K562 (cell line): ENCODE results near the gene BRF1. TPM values are rescaled to one million over a fixed set of nuclear protein-coding genes. Genes with fewer than 3 reads are reported as not detected.

Experiments
- ATAC-seq: fragments of 200-7000 bp; cut with Tn5 transposase; 3 replicates; pipeline ENCODE4 v1.9.1; 2020; ENCODE audit warnings: moderate library complexity
- BruUV-seq: library from RNA; stranded (reverse); fragments of 400-500 nt; replicated peaks from 2 replicates; lab custom pipeline; 2021; lab: Mats Ljungman, UMichigan
- CTCF ChIA-PET: fragments of 300-600 bp; formaldehyde crosslinking; extraction: SDS; loops from one replicate; lab custom pipeline; 2021; ENCODE audit warnings: low intra/inter-chr PET ratio; lab: Yijun Ruan, JAX
- POLR2A ChIA-PET: fragments of 300-600, 350-650 bp; sonication (Branson Sonifier 250); formaldehyde crosslinking; extraction: SDS; loops from one replicate; lab custom pipeline; 2021; ENCODE audit warnings: antibody characterized with exemption, inconsistent platforms; lab: Yijun Ruan, JAX
- DNase-seq, 4 experiments: peaks; one replicate each; pipeline versions ENCODE4 v3.0.0 to v3.0.0-alpha.2; 2011 to 2018; ENCODE audit warnings: low spot score in 3 of 4, mixed read lengths in 3 of 4; ENCODE audit errors: extremely low read depth in 1 of 4
- FAIRE-seq: peaks from 2 replicates; lab custom pipeline; 2011; peaks lifted over from hg19 to GRCh38; lab: Jason Lieb, UNC
- H2AFZ ChIP-seq: 2 replicates; pipeline ENCODE4 v1.6.0; 2011; ENCODE audit warnings: low read depth, low read length, control low read depth, inconsistent platforms
- H3K27ac ChIP-seq: fragments of 200-600 bp; 3 replicates; pipeline ENCODE4 v1.8.0; 2011; ENCODE audit warnings: low read depth, mild to moderate bottlenecking, control low read depth, inconsistent platforms, low read length, moderate library complexity, mixed read lengths; ENCODE audit errors: extremely low read depth
- H3K27me3 ChIP-seq, 2 experiments: fragments of 300-600 bp in 1 of 2; 2 replicates in 1 of 2; 3 replicates in 1 of 2; pipeline versions ENCODE4 v1.6.0 to v1.8.0; 2011; ENCODE audit warnings: inconsistent platforms in 2 of 2, low read length in 2 of 2, mild to moderate bottlenecking in 1 of 2, mixed read lengths in 1 of 2, moderate library complexity in 1 of 2; ENCODE audit not compliant: control insufficient read depth in 2 of 2, insufficient read depth in 2 of 2
- H3K36me3 ChIP-seq: fragments of 300-600 bp; 3 replicates; pipeline ENCODE4 v1.8.0; 2011; ENCODE audit warnings: mild to moderate bottlenecking, low read length, inconsistent platforms; ENCODE audit not compliant: control insufficient read depth, insufficient read depth
- H3K4me1 ChIP-seq, 2 experiments: fragments of 200-600 bp in 1 of 2; replicated peaks in 1 of 2; 2 replicates in 1 of 2; 3 replicates in 1 of 2; pipeline versions ENCODE4 v1.5.1 to v1.8.0; 2011; ENCODE audit warnings: inconsistent platforms in 2 of 2, low read length in 2 of 2, mild to moderate bottlenecking in 1 of 2, mixed read lengths in 1 of 2, moderate library complexity in 1 of 2; ENCODE audit not compliant: control insufficient read depth in 2 of 2, insufficient read depth in 2 of 2
- H3K4me2 ChIP-seq: 2 replicates; pipeline ENCODE4 v1.6.1; 2011; ENCODE audit warnings: low read length, control low read depth, inconsistent platforms, mixed read lengths; ENCODE audit not compliant: insufficient read depth
- H3K4me3 ChIP-seq: fragments of 200-600 bp; sonication (generic), shearing (Covaris generic); 2 replicates; pipeline ENCODE4 v1.5.1; 2016; ENCODE audit warnings: control low read depth, inconsistent platforms
- H3K79me2 ChIP-seq: fragments of 200-600 bp; 3 replicates; pipeline ENCODE4 v1.8.0; 2011; ENCODE audit warnings: low read length, inconsistent platforms; ENCODE audit not compliant: control insufficient read depth, insufficient read depth
- H3K9ac ChIP-seq, 2 experiments: 2 replicates each; pipeline versions ENCODE4 v1.6.0 to v1.6.1; 2011; ENCODE audit warnings: low read depth in 2 of 2, low read length in 2 of 2, control low read depth in 1 of 2, inconsistent platforms in 1 of 2, mild to moderate bottlenecking in 1 of 2, mixed read lengths in 1 of 2; ENCODE audit not compliant: insufficient read depth in 1 of 2
- H3K9me1 ChIP-seq: one replicate; pipeline ENCODE4 v1.6.0; 2011; ENCODE audit warnings: inconsistent platforms, mild to moderate bottlenecking, low read length, moderate library complexity; ENCODE audit not compliant: control insufficient read depth, insufficient read depth
- H3K9me3 ChIP-seq: replicated peaks from 2 replicates; pipeline ENCODE4 v1.5.1; 2011; ENCODE audit warnings: low read depth, low read length, inconsistent platforms; ENCODE audit not compliant: control insufficient read depth, insufficient read depth
- H4K20me1 ChIP-seq: replicated peaks from 2 replicates; pipeline ENCODE4 v1.6.1; 2011; ENCODE audit warnings: low read length, inconsistent platforms, mixed read lengths; ENCODE audit not compliant: control insufficient read depth, insufficient read depth
- CAMTA2 ChIP-seq: fragments of 250-450 bp; sonication (Bioruptor Pico); conservative IDR thresholded peaks from 2 replicates; pipeline ENCODE4 v1.5.1; 2022
- ILF3 ChIP-seq: fragments of 450-650 bp; IDR thresholded peaks from 2 replicates; pipeline ENCODE4 v1.6.1; 2018; ENCODE audit warnings: antibody characterized with exemption, mild to moderate bottlenecking, moderate library complexity, borderline replicate concordance
- NCOR1 ChIP-seq: fragments of 450-650 bp; IDR thresholded peaks from 2 replicates; pipeline ENCODE4 v1.6.1; 2016; ENCODE audit warnings: mild to moderate bottlenecking, moderate library complexity
- PKNOX1 ChIP-seq: fragments of 450-650 bp; IDR thresholded peaks from 2 replicates; pipeline ENCODE4 v1.6.1; 2016
- PTTG1 ChIP-seq: fragments of 450-650 bp; IDR thresholded peaks from 2 replicates; pipeline ENCODE4 v1.6.1; 2016; ENCODE audit warnings: low read depth, mild to moderate bottlenecking, missing genetic modification characterization, missing compliant biosample characterization
- TCF3 ChIP-seq: sonication (generic); formaldehyde crosslinking; IDR thresholded peaks from 2 replicates; pipeline ENCODE4 v1.4.0; 2020; ENCODE audit warnings: mild to moderate bottlenecking, missing genetic modification reagents
- TGIF2 ChIP-seq: sonication (generic); formaldehyde crosslinking; IDR thresholded peaks from 2 replicates; pipeline ENCODE4 v1.8.1; 2022; ENCODE audit warnings: mild to moderate bottlenecking, missing genetic modification reagents, moderate library complexity
- ZNF79 ChIP-seq: fragments of 250-450 bp; sonication (Bioruptor Pico); IDR thresholded peaks from 2 replicates; pipeline ENCODE4 v1.4.0; 2020; ENCODE audit warnings: low read depth, mild to moderate bottlenecking, moderate library complexity
- WGBS: fragments of 100-300 bp; shearing (Covaris generic); methylation state at CpG from one replicate; pipeline ENCODE4 v1.1.6; 2016; ENCODE audit warnings: low coverage, mixed read lengths; ENCODE audit not compliant: insufficient coverage; ENCODE audit errors: missing lambda C conversion rate; 5-methylcytosine and 5-hydroxymethylcytosine counted together
- in situ Hi-C: fragments of 300-500 bp; cut with MboI; formaldehyde crosslinking; loops from 4 replicates; pipeline ENCODE4 v1.15.0; 2018; ENCODE audit warnings: inconsistent platforms, mixed read lengths
- intact Hi-C: fragments of 100-400 bp; cut with micrococcal nuclease; formaldehyde crosslinking; loops from 2 replicates; pipeline ENCODE4 v1.14.2; 2022
- polyA plus RNA-seq, 8 experiments: library from polyadenylated mRNA; depleted of rRNA in 4 of 8; stranded (reverse) in 5 of 8; unstranded in 3 of 8; fragments of >200 nt; fragmentation: Nextera tagmentation in 2 of 8; fragmentation: Illumina TruSeq in 1 of 8; extraction: Ambion mirVana in 2 of 8; extraction: Trizol in 1 of 8; gene quantifications; 2 replicates each; pipeline versions ENCODE4 v1.2.1 to v1.2.3, GENCODE V29; 2011 to 2014; ENCODE audit warnings: inconsistent platforms in 1 of 8, missing spikeins in 1 of 8
- total RNA-seq, 7 experiments: library from RNA; depleted of rRNA in 6 of 7; stranded (reverse); fragments of >200 nt in 6 of 7; fragmentation: Illumina TruSeq in 2 of 7; extraction: Trizol in 2 of 7; gene quantifications; 2 replicates each; pipeline versions ENCODE4 v1.2.1 to v1.2.3, GENCODE V29; 2011 to 2021; ENCODE audit warnings: low replicate concordance in 1 of 7
- TF ChIP-seq, protein P1 (sequence below): fragments of 150-350 bp; IDR thresholded peaks from 2 replicates; pipeline ENCODE4 v1.6.1; 2014; ENCODE audit warnings: low read depth, mild to moderate bottlenecking, low read length, borderline replicate concordance
- TF ChIP-seq, protein P2 (sequence below): fragments of 450-650 bp; IDR thresholded peaks from 2 replicates; pipeline ENCODE4 v1.6.1; 2016; ENCODE audit warnings: antibody characterized with exemption
- TF ChIP-seq, protein P3 (sequence below), 2 experiments: fragments of 450-650 bp; IDR thresholded peaks; 2 replicates each; pipeline ENCODE4 v1.6.1; 2018; ENCODE audit warnings: mild to moderate bottlenecking in 2 of 2, low read depth in 1 of 2; ENCODE audit not compliant: partially characterized antibody in 2 of 2

Gene BRF1
- total and polyA plus RNA-seq, 9 of the 15 experiments (the other 6 are each of a cell fraction or from before 2014, with no cell fraction given): 0.14 to 24.6 (median 8.2) TPM

GRCh38 chr14:105325303-105325702, 24.5 kb upstream of the BRF1 start:
- Histone ChIP-seq H3K4me2 (no peak overlapping the region), H4K20me1 (peaks cover 10% of the 10 kb centered on the region), H3K9ac (0 out of 4 replicates have a peak overlapping the region, but pooled peaks of 1 of the 2 experiments have one; percentile 6), H2AFZ (no peak overlapping the region), H3K4me1 (peaks cover 4 to 66% of the 10 kb centered on the region in 2 experiments; a peak in 4 of 5 replicates), H3K9me3 (no peaks in the 10 kb centered on the region), H3K27ac (no peak overlapping the region), H3K36me3 (no peaks in the 10 kb centered on the region), H3K79me2 (peaks cover 8% of the 10 kb centered on the region; the same call in 2 of the 3 replicates), H3K9me1 (peaks cover 3% of the 10 kb centered on the region), H3K27me3 (no peaks in the 10 kb centered on the region), H3K4me3 (no peak overlapping the region)
- no TSS peak for BruUV-seq
- POLR2A ChIA-PET: no interaction called here
- no peak for FAIRE-seq
- no peak for ATAC-seq
- in situ Hi-C loops: no loop called here
- CTCF ChIA-PET: no interaction called here
- intact Hi-C loops: no loop called here
- DNase-seq: no peak
- 83% methylated on average over 7 of the region's 9 CpGs for WGBS
- TF ChIP-seq NCOR1 (no peak), TGIF2 (CRISPR knock-in tag) (no peak), PKNOX1 (no peak), ZNF79 (CRISPR knock-in tag) (no peak), CAMTA2 (CRISPR knock-in tag) (no peak), PTTG1 (tag) (no peak), TCF3 (no peak), ILF3 (no peak)
- TF ChIP-seq, protein P1, sequence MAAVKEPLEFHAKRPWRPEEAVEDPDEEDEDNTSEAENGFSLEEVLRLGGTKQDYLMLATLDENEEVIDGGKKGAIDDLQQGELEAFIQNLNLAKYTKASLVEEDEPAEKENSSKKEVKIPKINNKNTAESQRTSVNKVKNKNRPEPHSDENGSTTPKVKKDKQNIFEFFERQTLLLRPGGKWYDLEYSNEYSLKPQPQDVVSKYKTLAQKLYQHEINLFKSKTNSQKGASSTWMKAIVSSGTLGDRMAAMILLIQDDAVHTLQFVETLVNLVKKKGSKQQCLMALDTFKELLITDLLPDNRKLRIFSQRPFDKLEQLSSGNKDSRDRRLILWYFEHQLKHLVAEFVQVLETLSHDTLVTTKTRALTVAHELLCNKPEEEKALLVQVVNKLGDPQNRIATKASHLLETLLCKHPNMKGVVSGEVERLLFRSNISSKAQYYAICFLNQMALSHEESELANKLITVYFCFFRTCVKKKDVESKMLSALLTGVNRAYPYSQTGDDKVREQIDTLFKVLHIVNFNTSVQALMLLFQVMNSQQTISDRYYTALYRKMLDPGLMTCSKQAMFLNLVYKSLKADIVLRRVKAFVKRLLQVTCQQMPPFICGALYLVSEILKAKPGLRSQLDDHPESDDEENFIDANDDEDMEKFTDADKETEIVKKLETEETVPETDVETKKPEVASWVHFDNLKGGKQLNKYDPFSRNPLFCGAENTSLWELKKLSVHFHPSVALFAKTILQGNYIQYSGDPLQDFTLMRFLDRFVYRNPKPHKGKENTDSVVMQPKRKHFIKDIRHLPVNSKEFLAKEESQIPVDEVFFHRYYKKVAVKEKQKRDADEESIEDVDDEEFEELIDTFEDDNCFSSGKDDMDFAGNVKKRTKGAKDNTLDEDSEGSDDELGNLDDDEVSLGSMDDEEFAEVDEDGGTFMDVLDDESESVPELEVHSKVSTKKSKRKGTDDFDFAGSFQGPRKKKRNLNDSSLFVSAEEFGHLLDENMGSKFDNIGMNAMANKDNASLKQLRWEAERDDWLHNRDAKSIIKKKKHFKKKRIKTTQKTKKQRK: no peak
- TF ChIP-seq, protein P2, sequence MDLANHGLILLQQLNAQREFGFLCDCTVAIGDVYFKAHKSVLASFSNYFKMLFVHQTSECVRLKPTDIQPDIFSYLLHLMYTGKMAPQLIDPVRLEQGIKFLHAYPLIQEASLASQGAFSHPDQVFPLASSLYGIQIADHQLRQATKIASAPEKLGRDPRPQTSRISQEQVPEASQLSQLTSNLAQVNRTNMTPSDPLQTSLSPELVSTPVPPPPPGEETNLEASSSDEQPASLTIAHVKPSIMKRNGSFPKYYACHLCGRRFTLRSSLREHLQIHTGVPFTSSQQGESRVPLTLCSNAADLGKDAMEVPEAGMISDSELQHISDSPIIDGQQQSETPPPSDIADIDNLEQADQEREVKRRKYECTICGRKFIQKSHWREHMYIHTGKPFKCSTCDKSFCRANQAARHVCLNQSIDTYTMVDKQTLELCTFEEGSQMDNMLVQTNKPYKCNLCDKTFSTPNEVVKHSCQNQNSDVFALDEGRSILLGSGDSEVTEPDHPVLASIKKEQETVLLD: no peak
- TF ChIP-seq, protein P3, sequence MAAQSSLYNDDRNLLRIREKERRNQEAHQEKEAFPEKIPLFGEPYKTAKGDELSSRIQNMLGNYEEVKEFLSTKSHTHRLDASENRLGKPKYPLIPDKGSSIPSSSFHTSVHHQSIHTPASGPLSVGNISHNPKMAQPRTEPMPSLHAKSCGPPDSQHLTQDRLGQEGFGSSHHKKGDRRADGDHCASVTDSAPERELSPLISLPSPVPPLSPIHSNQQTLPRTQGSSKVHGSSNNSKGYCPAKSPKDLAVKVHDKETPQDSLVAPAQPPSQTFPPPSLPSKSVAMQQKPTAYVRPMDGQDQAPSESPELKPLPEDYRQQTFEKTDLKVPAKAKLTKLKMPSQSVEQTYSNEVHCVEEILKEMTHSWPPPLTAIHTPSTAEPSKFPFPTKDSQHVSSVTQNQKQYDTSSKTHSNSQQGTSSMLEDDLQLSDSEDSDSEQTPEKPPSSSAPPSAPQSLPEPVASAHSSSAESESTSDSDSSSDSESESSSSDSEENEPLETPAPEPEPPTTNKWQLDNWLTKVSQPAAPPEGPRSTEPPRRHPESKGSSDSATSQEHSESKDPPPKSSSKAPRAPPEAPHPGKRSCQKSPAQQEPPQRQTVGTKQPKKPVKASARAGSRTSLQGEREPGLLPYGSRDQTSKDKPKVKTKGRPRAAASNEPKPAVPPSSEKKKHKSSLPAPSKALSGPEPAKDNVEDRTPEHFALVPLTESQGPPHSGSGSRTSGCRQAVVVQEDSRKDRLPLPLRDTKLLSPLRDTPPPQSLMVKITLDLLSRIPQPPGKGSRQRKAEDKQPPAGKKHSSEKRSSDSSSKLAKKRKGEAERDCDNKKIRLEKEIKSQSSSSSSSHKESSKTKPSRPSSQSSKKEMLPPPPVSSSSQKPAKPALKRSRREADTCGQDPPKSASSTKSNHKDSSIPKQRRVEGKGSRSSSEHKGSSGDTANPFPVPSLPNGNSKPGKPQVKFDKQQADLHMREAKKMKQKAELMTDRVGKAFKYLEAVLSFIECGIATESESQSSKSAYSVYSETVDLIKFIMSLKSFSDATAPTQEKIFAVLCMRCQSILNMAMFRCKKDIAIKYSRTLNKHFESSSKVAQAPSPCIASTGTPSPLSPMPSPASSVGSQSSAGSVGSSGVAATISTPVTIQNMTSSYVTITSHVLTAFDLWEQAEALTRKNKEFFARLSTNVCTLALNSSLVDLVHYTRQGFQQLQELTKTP (IDR thresholded peaks at IDR 0.05; ENCODE audit: low read depth in 1 of 2, partially characterized antibody in 2 of 2): no peak
